ENCODE measurements around the gene KLF12.
A peak's percentile ranks its signal among the peaks of the same experiment; 100 is the strongest.

Gene KLF12

GRCh38 chr13:74087357-74087756 is 46.8 kb downstream of the KLF12 start:
- H3K27ac ChIP-seq (ENCODE audit: low read length): peak overlapping the region; percentile 47
- H4K20me1 ChIP-seq (ENCODE audit: insufficient read depth, low read length): peaks cover 9% of the 10 kb centered on the region; the same call in 1 of the 2 replicates
- ATAC-seq (ENCODE audit: insufficient read depth, low read depth): no peak
- H3K4me3 ChIP-seq (ENCODE audit: low read depth in 1 of 2, low read length in 2 of 2): no peak overlapping the region
- no peak for DNase-seq
- TF ChIP-seq CTCF (IDR thresholded peaks at IDR 0.05; ENCODE audit: borderline replicate concordance, extremely low read depth, low read length, poor library complexity, severe bottlenecking) (no peak), EZH2 (IDR thresholded peaks at IDR 0.05; ENCODE audit: borderline replicate concordance, low read depth, low read length, severe bottlenecking) (no peak)
- H3K27me3 ChIP-seq (ENCODE audit: insufficient read depth, low read length, poor library complexity): no peaks in the 10 kb centered on the region
- H3K79me2 ChIP-seq (ENCODE audit: insufficient read depth, low read length): peaks cover 95% of the 10 kb centered on the region
- H2AFZ ChIP-seq (ENCODE audit: low read depth, low read length): no peak overlapping the region
- no peaks in the 10 kb centered on the region for H3K9me3 ChIP-seq (ENCODE audit: insufficient read depth, low read length, severe bottlenecking)
- H3K9ac ChIP-seq (ENCODE audit: low read depth, low read length): no peak overlapping the region
- H3K36me3 ChIP-seq (ENCODE audit: insufficient read depth, low read length): peaks cover 8% of the 10 kb centered on the region; the same call in 1 of the 2 replicates
- no peak overlapping the region for H3K4me2 ChIP-seq (ENCODE audit: insufficient read depth, low read length)
- H3K4me1 ChIP-seq (ENCODE audit: insufficient read depth, low read length): peaks cover 37% of the 10 kb centered on the region
